Measurements from ENCODE around the gene DGKQ. TPM values are rescaled to one million over a fixed set of nuclear protein-coding genes. Genes with fewer than 3 reads are reported as not detected.

Gene DGKQ
- total RNA-seq, 2 experiments from 2014 or later = 11.1 to 11.4 TPM

DNA sequence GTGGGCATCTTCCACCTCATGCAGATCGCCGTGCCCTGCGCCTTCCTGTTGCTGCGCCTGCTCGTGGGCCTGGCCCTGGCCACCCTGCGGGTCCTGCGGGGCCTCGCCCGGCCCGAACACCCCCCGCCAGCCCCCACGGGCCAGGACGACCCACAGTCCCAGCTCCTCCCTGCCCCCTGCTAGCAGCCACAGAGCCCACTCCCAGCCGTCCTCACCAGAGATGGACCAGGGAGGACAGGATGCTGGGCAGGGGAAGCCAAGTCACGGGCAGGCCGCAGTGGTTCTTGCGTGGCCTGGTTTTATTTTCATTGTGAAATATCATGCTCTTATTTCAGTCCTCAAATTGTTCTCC, 15.1 kb downstream of the DGKQ start:
- peaks cover 10% of the 10 kb centered on the region for H3K36me3 Mint-ChIP-seq
- ChIA-PET POLR2A (no interaction called here), CTCF (no interaction called here)
- no peaks in the 10 kb centered on the region for H3K4me1 Mint-ChIP-seq (ENCODE audit: low read depth)
- DNase-seq = no peak
- H3K9me3 Mint-ChIP-seq = no peaks in the 10 kb centered on the region
- no peaks in the 10 kb centered on the region for H3K27me3 Mint-ChIP-seq
- no peak overlapping the region for H3K4me3 Mint-ChIP-seq
- H3K27ac Mint-ChIP-seq = no peak overlapping the region
- intact Hi-C loops (cut with micrococcal nuclease) = no loop called here

DNA sequence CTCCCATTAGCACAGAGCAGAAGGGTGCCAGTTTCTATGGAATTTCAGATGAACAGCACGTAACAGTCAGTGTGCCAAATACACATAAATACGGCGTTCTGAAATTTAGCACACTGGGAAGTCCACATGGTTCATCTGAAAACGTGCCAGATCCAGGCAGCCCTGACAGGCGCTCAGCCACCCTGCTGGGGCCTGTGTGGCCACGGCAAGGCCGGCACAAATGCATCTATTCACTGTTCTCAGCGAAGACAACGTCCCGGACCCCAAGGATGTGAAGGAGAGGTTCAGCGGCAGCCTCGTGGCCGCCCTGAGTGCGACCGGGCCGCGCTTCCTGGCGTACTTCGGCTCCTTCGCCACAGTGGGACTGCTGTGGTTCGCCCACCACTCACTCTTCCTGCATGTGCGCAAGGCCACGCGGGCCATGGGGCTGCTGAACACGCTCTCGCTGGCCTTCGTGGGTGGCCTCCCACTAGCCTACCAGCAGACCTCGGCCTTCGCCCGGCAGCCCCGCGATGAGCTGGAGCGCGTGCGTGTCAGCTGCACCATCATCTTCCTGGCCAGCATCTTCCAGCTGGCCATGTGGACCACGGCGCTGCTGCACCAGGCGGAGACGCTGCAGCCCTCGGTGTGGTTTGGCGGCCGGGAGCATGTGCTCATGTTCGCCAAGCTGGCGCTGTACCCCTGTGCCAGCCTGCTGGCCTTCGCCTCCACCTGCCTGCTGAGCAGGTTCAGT, 15.6 kb downstream of the DGKQ start:
- ChIA-PET CTCF (no interaction called here), POLR2A (no interaction called here)
- Mint-ChIP-seq H3K4me1 (ENCODE audit: low read depth) (no peaks in the 10 kb centered on the region), H3K27me3 (no peaks in the 10 kb centered on the region), H3K4me3 (no peak overlapping the region), H3K9me3 (no peaks in the 10 kb centered on the region), H3K27ac (no peak overlapping the region), H3K36me3 (peaks cover 11% of the 10 kb centered on the region)
- intact Hi-C loops (cut with micrococcal nuclease) = no loop called here
- DNase-seq = no peak

DNA sequence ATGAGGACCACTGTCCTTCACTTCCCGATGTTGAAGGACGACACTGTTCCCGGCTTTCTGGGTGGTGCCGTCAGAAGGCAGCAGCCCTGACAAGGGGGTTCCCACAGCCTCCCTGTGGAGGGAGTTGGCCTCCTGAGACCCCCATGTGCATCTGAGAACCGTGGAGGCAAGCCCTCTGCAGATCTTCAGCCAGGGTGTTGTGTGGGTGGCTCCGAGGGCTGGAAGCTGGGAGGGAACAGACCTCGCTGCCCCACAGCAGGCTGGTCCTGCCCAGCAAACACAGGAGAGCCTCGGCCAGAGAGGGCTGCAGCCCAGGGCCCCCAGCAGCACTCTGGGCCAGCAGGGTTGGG, 16.2 kb downstream of the DGKQ start:
- ChIA-PET POLR2A (no interaction called here), CTCF (no interaction called here)
- Mint-ChIP-seq H3K4me1 (ENCODE audit: low read depth) (no peaks in the 10 kb centered on the region), H3K27me3 (no peaks in the 10 kb centered on the region), H3K27ac (no peak overlapping the region), H3K36me3 (peaks cover 11% of the 10 kb centered on the region), H3K4me3 (no peak overlapping the region), H3K9me3 (no peaks in the 10 kb centered on the region)
- DNase-seq = no peak
- intact Hi-C loops (cut with micrococcal nuclease) = no loop called here

DNA sequence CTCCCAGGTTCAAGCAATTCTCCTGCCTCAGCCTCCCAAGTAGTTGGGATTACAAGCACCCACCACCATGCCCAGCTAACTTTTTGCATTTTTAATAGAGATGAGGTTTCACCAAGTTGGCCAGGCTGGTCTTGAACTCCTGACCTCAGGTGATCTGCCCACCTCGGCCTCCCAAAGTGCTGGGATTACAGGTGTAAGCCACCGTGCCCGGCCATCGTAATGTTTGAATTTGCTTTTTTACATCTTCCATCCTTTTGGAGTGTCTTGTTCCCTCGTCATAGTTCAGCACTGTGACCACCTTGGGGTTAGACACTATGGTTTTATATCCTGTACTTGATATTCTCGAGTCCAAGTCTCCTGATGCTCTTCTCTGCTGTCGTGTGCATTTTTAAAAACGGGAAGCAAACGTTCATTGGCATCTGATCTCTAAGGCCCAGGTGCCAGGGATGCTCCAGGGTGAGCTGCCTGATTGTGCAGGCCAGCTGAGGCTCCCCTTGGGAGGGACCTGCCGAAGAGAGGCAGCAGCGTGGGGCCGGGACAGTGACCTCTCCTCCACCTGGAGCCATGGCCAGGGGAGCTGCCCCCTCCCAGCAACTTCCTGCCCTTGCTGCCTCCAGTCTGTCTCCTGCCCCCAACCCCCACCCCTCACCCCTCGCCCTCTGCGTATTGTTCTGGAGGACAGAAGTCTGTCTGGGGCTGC, 16.7 kb downstream of the DGKQ start:
- intact Hi-C loops (cut with micrococcal nuclease) = no loop called here
- no peak for DNase-seq
- no peaks in the 10 kb centered on the region for H3K4me1 Mint-ChIP-seq (ENCODE audit: low read depth)
- ChIA-PET POLR2A (no interaction called here), CTCF (no interaction called here)
- peaks cover 11% of the 10 kb centered on the region for H3K36me3 Mint-ChIP-seq
- no peaks in the 10 kb centered on the region for H3K9me3 Mint-ChIP-seq
- no peak overlapping the region for H3K4me3 Mint-ChIP-seq
- H3K27me3 Mint-ChIP-seq = no peaks in the 10 kb centered on the region
- no peak overlapping the region for H3K27ac Mint-ChIP-seq

DNA sequence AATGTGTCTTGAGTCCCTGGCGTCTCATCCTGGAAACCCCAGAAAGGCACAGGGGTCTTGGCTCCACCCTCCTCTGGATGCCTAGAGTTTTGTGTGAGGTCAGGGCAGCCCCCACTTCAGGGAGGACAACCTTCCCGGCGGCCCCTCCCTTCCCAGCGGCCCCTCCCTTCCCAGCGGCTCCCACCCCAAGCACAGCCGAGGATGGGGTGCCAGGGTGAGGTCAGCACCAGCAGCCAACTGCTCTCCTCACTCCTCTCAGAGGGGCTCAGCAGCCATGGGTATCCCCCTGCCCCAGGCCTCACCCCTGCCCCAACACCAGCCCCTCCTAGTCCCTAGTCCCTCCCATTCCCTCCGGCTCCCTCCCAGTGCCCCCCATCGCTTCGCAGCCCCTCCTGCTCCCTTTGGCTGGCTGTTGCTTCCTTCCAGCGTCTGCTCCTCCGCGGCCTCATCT, 17.4 kb downstream of the DGKQ start:
- Mint-ChIP-seq H3K27me3 (no peaks in the 10 kb centered on the region), H3K4me1 (ENCODE audit: low read depth) (no peaks in the 10 kb centered on the region), H3K9me3 (no peaks in the 10 kb centered on the region), H3K36me3 (peaks cover 11% of the 10 kb centered on the region), H3K27ac (no peak overlapping the region), H3K4me3 (no peak overlapping the region)
- ChIA-PET POLR2A (no interaction called here), CTCF (no interaction called here)
- no peak for DNase-seq
- intact Hi-C loops (cut with micrococcal nuclease) = no loop called here

DNA sequence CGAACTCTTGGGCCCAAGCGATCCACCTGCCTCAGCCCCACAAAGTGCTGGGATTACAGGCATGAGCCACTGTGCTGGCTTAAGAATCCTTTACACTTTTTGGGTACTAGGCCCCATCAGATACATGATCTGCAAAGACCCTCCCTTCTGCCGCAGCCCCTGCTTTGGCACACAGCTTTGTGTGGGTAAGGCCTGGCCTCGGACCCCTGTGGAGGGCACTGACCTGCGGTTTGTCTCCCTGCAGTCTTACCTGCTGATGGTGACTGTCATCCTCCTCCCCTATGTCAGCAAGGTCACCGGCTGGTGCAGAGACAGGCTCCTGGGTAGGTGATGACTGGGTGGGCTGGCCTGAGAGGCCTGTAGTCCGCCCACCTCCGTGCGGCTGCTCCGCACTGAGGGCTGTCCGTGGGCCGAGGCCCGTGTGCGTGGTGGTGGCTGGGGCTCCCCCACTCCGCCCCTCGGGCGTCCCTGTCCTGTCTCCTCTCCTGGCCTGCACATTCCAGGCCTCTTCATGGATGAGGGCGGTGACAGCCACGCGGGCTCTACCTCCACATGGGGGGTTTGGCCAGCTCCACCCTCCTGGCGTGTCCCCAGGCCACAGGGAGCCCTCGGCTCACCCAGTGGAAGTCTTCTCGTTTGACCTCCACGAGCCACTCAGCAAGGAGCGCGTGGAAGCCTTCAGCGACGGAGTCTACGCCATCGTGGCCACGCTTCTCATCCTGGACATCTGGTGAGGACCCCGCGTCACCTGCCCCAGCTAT, 18.0 kb downstream of the DGKQ start:
- H3K36me3 Mint-ChIP-seq = peaks cover 11% of the 10 kb centered on the region
- no peaks in the 10 kb centered on the region for H3K9me3 Mint-ChIP-seq
- no peak overlapping the region for H3K4me3 Mint-ChIP-seq
- H3K27ac Mint-ChIP-seq = no peak overlapping the region
- no peaks in the 10 kb centered on the region for H3K4me1 Mint-ChIP-seq (ENCODE audit: low read depth)
- DNase-seq = no peak
- no peaks in the 10 kb centered on the region for H3K27me3 Mint-ChIP-seq
- ChIA-PET POLR2A (no interaction called here), CTCF (no interaction called here)
- intact Hi-C loops (cut with micrococcal nuclease) = no loop called here

DNA sequence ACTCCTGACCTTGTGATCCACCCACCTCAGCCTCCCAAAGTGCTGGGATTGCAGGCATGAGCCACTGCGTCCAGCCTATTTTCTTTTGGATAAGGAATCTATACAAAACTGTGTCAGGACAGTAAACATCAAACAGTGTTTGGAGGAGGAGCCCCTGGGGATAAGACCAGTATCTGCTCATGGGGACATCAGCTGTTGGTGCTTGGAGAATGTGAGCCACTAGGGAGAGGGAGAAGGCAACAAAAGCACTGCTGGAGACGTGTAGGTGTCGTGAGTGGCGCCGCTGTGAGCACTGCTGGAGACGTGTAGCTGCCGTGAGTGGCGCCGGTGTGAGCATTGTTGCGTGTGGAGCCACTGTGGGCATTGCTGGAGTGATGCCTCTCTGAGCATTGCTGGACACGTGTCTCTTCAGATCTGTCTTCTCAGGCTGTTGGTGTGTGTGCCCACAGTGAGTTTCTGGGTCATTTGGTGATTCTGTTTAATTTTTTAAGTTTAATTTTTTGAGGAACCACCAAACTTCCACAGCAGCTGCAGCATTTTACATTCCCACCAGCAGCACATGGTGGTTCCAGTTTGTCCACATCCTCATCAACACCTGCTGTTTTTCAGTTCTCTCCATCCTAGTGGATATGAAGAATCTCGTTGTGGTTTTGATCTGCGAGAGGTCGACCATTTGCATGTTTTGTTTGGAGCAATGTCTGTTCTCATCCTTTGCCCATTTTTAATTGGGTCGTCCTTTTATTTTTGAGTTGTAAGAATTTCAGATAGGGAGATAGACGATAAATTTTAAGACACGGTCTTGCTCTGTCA, 19.0 kb downstream of the DGKQ start:
- intact Hi-C loops (cut with micrococcal nuclease) = no loop called here
- Mint-ChIP-seq H3K36me3 (peaks cover 11% of the 10 kb centered on the region), H3K27ac (no peak overlapping the region), H3K27me3 (no peaks in the 10 kb centered on the region), H3K9me3 (no peaks in the 10 kb centered on the region), H3K4me3 (no peak overlapping the region), H3K4me1 (ENCODE audit: low read depth) (no peaks in the 10 kb centered on the region)
- ChIA-PET CTCF (no interaction called here), POLR2A (no interaction called here)
- DNase-seq = peak; percentile 6

DNA sequence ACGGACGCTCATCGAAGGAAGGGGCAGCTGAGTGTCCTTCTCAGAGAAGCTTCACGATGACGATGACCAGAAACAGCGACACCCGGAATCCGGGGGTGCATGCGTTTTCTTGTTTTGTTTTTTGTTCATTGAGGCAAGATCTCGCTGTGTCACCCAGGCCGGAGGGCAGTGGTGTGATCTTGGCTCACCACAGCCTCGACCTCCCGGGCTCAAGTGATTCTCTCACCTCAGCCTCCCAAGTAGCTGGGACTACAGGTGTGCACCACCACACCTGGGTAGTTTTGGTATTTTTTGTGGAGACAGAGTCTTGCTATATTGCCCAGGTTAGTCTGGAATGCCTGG, 19.8 kb downstream of the DGKQ start:
- intact Hi-C loops (cut with micrococcal nuclease) = no loop called here
- no peak for DNase-seq
- Mint-ChIP-seq H3K4me1 (ENCODE audit: low read depth) (no peaks in the 10 kb centered on the region), H3K9me3 (no peaks in the 10 kb centered on the region), H3K27ac (no peak overlapping the region), H3K27me3 (no peaks in the 10 kb centered on the region), H3K36me3 (peaks cover 7% of the 10 kb centered on the region), H3K4me3 (no peak overlapping the region)
- ChIA-PET CTCF (no interaction called here), POLR2A (no interaction called here)

DNA sequence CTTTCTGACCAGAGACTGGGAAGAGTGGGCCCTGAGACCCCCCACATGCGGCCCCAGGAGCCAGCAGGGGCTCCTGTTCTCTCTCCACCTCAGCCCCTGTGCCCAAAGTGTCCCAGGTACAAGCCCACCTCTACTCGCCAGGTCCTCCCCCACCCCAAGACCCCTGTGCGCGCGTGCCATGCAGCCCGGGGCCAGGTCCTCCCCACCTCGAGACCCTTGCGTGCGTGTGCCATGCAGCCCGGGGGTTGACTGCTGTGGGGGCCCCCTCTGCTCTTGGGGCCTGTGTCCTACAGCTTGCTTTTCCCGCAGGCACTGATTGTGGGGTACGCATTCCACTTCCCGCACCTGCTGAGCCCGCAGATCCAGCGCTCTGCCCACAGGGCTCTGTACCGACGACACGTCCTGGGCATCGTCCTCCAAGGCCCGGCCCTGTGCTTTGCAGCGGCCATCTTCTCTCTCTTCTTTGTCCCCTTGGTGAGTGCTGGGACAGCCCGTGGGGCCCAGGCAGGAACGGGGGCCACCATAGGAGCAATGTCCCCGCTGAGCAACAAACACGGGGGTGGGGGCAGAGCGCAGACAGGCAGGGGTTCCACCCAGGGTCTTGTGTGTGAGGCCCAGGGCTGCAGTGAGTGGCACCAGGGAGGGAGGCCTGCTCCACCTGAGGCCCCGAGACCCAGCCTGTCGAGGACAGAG, 20.3 kb downstream of the DGKQ start:
- POLR2A ChIA-PET = no interaction called here
- peak; percentile 7 for DNase-seq
- Mint-ChIP-seq H3K9me3 (no peaks in the 10 kb centered on the region), H3K4me3 (no peak overlapping the region), H3K27ac (no peak overlapping the region), H3K4me1 (ENCODE audit: low read depth) (no peaks in the 10 kb centered on the region), H3K36me3 (peaks cover 6% of the 10 kb centered on the region), H3K27me3 (no peaks in the 10 kb centered on the region)
- intact Hi-C loops (cut with micrococcal nuclease) = no loop called here
- CTCF ChIA-PET = no interaction called here

DNA sequence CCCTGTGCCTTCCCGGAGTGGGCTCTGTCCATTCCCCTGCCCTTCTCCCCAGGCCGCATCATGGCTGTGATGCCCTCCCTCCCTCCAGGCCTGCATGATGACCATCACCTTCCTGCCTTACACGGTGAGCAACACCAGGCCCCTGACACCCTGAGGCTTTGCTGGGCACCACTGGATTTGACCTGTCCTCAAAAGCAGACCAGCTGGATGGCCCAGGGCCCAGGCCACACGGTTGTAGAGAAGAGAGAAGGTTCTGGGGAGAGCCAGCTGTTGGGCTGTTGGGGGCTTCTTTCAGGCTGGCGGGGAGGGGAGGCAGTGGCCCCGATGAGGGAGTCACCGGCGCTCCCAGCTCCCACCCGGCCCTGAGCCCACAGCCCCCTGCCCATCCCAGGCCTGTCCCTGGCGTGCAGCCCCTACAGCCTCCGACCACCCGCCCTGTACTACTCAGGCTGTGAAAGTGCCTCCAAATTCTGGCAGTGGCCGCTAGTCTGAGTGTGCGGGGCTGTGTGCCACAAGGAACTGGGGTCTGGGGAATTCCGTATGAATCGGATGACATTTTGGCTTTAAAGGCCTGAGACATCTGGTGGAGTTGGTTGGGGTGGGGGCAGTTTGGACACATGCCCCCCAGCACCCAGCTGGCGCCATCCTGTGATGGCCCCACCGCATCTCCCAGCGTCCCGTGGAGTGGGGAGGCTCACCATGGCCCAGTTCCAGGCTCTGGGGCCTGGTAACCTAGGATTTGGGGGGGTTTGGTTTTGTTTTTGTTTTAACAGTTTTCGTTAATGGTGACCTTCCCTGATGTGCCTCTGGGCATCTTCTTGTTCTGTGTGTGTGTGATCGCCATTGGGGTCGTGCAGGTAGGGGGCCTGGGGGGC, 21.5 kb downstream of the DGKQ start:
- peaks cover 6% of the 10 kb centered on the region for H3K36me3 Mint-ChIP-seq
- no peak overlapping the region for H3K27ac Mint-ChIP-seq
- intact Hi-C loops (cut with micrococcal nuclease) = no loop called here
- no peaks in the 10 kb centered on the region for H3K27me3 Mint-ChIP-seq
- peak; percentile 6 for DNase-seq
- ChIA-PET POLR2A (no interaction called here), CTCF (no interaction called here)
- H3K4me1 Mint-ChIP-seq (ENCODE audit: low read depth) = no peaks in the 10 kb centered on the region
- no peaks in the 10 kb centered on the region for H3K9me3 Mint-ChIP-seq
- H3K4me3 Mint-ChIP-seq = no peak overlapping the region

DNA sequence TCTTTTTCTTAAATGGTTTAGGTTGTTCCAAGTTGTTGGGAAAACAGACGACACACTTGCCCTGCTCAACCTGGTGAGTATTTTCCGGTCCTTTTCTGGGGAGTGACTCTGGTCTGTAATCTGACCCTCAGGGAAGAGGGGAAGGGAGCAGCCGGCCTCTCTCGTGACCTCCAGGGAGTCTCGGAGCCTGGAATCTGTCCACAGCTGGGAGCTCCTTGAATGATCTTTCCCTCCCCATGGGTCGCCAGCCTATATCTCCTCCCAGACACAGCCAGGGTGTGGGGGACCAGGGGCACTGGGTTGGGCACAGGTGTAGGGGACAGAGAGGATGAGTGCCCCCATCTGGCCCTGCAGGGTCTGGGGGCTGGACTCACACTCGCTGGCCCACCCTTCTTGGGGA, 22.2 kb downstream of the DGKQ start:
- intact Hi-C loops (cut with micrococcal nuclease) = no loop called here
- Mint-ChIP-seq H3K27me3 (no peaks in the 10 kb centered on the region), H3K36me3 (peaks cover 6% of the 10 kb centered on the region), H3K9me3 (no peaks in the 10 kb centered on the region), H3K4me3 (no peak overlapping the region), H3K27ac (no peak overlapping the region), H3K4me1 (ENCODE audit: low read depth) (no peaks in the 10 kb centered on the region)
- ChIA-PET CTCF (no interaction called here), POLR2A (no interaction called here)
- peak; percentile 5 for DNase-seq

All from activated CD4-positive, alpha-beta memory T cell treated with anti-CD3 and anti-CD28 coated beads for 36 hours (primary cell).